ENCODE measurements around the gene ORM2. TPM values are rescaled to one million over a fixed set of nuclear protein-coding genes. Genes with fewer than 3 reads are reported as not detected.
"Not testable (repeated sequence)": the region's sequence is repeated elsewhere in the genome, so short reads cannot be mapped to it uniquely, and the experiment has no call there.

The ORM2 gene
- polyA plus RNA-seq, 1 donor, result not detected

GRCh38 chr9:114331229-114332195 lies 1.8 kb downstream of the ORM2 start:
- DNase-seq (ENCODE audit: low read depth), result not testable (repeated sequence)

GRCh38 chr9:114332474-114333040 lies 2.9 kb downstream of the ORM2 start:
- not testable (repeated sequence) for DNase-seq (ENCODE audit: low read depth)

GRCh38 chr9:114333718-114334117 lies 4.0 kb downstream of the ORM2 start:
- not testable (repeated sequence) for DNase-seq (ENCODE audit: low read depth)

GRCh38 chr9:114334490-114334889 lies 4.8 kb downstream of the ORM2 start:
- no peak for DNase-seq (ENCODE audit: low read depth)

GRCh38 chr9:114335745-114336144 lies 6.1 kb downstream of the ORM2 start:
- no peak for DNase-seq (ENCODE audit: low read depth)

- no peak for DNase-seq (ENCODE audit: low read depth)
These were observed 6.5 kb downstream of the ORM2 start for GRCh38 chr9:114336157-114336556.

GRCh38 chr9:114336699-114337395 lies 7.2 kb downstream of the ORM2 start:
- DNase-seq (ENCODE audit: low read depth), result no peak

GRCh38 chr9:114338187-114338586 lies 8.5 kb downstream of the ORM2 start:
- no peak for DNase-seq (ENCODE audit: low read depth)

- no peak for DNase-seq (ENCODE audit: low read depth)
These were observed 9.7 kb downstream of the ORM2 start for GRCh38 chr9:114339130-114339908.

- no peak for DNase-seq (ENCODE audit: low read depth)
These were observed 11.6 kb downstream of the ORM2 start for GRCh38 chr9:114341152-114341830.

- no peak for DNase-seq (ENCODE audit: low read depth)
These were observed 12.3 kb downstream of the ORM2 start for GRCh38 chr9:114341991-114342390.

GRCh38 chr9:114342755-114343440 lies 13.2 kb downstream of the ORM2 start:
- DNase-seq (ENCODE audit: low read depth), result no peak

- no peak for DNase-seq (ENCODE audit: low read depth)
These were observed 14.0 kb downstream of the ORM2 start for GRCh38 chr9:114343471-114344187.

GRCh38 chr9:114344188-114344566 lies 14.5 kb downstream of the ORM2 start:
- no peak for DNase-seq (ENCODE audit: low read depth)

GRCh38 chr9:114344692-114345091 lies 15.0 kb downstream of the ORM2 start:
- DNase-seq (ENCODE audit: low read depth), result no peak

GRCh38 chr9:114345493-114346065 lies 15.9 kb downstream of the ORM2 start:
- DNase-seq (ENCODE audit: low read depth), result no peak

- DNase-seq (ENCODE audit: low read depth), result no peak
These were observed 16.5 kb downstream of the ORM2 start for GRCh38 chr9:114346146-114346545.

GRCh38 chr9:114347675-114348074 lies 18.0 kb downstream of the ORM2 start:
- no peak for DNase-seq (ENCODE audit: low read depth)

GRCh38 chr9:114348261-114348905 lies 18.7 kb downstream of the ORM2 start:
- DNase-seq (ENCODE audit: low read depth), result no peak
